ENCODE measurements around the gene IGFBP6.

The IGFBP6 gene

GRCh38 chr12:53060064-53060720, 37.3 kb upstream of the IGFBP6 start:
- DNase-seq: no peak

- no peak for DNase-seq
These were observed 36.7 kb upstream of the IGFBP6 start for GRCh38 chr12:53060721-53061276.

GRCh38 chr12:53061404-53062010, 36.0 kb upstream of the IGFBP6 start:
- DNase-seq: peak; percentile 88

- DNase-seq: no peak
These were observed 35.2 kb upstream of the IGFBP6 start for GRCh38 chr12:53062011-53062961.

GRCh38 chr12:53062977-53063707, 34.3 kb upstream of the IGFBP6 start:
- no peak for DNase-seq

GRCh38 chr12:53063708-53064612, 33.5 kb upstream of the IGFBP6 start:
- DNase-seq: no peak

DNA sequence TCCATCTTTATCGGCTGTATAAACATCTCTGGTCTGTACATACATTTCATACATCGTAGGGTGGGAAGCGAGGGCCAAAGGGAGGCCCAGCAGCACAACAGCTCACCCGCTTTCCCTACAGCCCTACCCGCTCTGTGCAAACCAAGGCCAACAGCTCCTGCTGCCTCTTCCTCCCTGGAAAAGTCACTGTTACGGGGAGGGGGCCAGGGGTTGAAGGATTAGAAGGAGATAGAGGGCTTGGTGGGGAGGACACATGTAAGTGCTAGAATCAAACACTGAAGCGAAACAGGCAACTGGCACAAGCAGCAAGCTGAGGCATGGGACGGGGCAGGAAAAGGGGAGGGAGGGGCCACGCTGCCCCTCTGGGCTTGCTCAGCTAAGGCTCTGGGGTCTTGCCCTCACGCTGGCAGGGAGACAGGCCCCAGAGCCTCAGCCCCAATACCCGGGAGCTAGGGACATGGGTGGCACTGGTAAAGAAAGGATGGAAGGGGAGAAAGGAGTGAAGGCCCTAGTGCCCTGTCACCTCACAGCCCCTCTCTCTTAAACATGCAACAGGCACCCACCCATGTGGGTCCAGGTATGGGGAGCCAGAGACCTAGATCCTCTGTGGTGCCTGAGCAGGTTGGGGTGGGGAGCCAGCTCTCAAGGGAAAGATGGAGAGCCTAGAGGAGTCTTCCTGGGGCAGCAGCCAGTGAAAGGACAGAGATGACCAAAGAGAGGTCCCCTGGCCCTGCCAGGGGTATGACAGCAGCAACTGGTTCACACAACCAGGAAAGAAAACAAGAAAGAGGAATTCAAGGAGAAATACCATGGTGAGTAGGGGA, 32.6 kb upstream of the IGFBP6 start:
- DNase-seq: no peak

DNA sequence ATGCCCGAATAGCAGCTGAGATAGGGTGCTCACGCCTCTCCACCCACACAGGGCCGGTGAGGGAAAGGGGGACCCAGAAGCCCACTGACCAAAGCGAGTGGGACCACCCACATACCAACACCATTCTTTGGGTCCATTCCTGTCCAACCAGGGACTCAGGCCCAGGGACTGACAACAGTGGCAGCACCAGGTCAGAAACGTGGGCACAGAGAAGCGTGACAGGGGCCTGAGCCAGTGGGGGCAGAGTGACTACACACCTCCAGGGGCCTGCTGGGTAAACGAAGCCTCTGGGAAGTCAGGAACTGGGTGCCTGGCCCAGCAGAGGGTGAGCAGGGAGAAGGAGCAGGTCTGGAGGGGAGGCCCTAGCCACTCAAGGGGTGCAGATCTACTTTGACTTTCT, 32.0 kb upstream of the IGFBP6 start:
- DNase-seq: no peak

DNA sequence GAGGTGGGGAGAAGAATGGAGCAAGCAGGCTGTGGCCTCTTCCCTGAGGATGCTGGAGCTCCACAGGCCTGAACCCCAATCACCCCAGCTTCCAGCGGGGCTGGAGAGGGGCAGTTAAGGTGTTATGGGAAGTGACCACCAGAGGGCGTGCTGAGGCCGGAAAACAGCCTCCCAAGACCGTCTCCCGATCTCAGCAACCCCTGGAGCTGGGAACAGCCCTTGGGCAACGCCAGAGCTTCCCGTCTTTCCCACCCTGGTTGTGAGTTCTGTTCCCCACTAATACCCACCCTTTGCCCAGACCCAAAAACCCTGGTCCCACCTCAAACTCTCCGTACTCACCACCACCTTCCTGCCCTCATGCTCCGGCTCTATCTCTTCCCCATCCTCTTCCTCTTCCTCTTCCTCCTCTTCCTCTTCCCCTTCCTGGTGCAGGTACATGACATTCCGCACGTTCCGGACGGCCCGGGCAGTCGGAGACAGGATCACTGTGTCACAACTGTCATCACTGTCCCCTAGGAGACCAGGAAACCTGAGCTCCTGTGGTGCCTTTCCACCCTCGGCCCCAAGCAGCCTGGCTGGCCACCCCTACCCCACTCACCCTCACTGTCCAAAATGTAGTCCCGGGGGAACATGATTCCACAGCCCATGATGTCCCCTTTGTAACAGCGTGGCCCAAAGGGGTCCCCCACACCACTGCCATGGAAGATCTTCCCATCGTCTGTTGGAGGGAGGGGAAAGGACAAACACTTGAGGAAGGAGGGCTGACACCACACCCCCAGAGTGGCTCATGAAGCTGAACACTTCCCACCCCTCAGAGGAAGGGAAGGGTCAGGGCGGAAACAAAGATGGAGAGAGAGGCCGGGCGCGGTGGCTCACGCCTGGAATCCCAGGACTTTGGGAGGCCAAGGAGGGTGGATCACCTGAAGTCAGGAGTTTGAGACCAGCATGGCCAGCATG, 31.2 kb upstream of the IGFBP6 start:
- peak; percentile 48 for DNase-seq

- DNase-seq: no peak
These were observed 30.1 kb upstream of the IGFBP6 start for GRCh38 chr12:53067074-53067992.

DNA sequence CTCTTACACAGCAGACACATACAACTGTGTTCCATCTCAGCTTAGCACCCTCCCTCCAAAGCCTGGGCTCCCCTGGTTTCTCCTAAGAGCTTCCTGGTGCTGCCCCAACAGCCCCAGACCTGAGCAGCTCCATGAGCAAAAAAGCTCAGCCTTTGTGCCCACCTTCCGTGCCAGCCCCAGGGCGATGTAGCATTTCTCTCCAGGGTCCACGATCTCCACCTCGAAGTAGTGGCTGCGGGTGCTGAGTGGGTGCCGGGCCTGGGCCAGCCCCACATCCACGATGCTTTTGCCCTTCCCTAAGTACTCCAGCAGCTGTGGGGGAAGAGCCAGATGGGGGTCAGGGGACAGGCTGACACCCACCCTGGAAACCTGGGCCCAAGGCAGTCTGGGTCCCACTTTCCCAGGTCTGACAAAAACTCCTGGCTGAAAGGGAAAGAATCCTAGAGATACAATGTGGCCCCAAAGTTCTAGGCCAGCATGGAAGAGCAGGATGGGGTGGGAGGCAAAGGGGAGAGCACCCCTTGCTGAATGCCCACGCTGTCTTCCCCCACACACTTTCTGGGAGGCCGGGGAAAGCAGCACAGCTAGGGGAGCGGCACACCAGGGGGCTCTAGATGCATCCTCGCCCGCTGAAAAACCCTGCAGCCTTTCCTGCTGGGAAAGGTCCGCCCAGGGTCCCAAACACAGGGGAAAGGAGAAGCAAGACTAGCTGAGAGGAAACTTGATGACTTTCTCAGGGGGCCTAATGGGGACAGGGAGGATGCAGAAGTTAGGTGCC, 29.3 kb upstream of the IGFBP6 start:
- no peak for DNase-seq

- no peak for DNase-seq
These were observed 28.5 kb upstream of the IGFBP6 start for GRCh38 chr12:53068811-53069585.

GRCh38 chr12:53069621-53070410, 27.7 kb upstream of the IGFBP6 start:
- no peak for DNase-seq

DNA sequence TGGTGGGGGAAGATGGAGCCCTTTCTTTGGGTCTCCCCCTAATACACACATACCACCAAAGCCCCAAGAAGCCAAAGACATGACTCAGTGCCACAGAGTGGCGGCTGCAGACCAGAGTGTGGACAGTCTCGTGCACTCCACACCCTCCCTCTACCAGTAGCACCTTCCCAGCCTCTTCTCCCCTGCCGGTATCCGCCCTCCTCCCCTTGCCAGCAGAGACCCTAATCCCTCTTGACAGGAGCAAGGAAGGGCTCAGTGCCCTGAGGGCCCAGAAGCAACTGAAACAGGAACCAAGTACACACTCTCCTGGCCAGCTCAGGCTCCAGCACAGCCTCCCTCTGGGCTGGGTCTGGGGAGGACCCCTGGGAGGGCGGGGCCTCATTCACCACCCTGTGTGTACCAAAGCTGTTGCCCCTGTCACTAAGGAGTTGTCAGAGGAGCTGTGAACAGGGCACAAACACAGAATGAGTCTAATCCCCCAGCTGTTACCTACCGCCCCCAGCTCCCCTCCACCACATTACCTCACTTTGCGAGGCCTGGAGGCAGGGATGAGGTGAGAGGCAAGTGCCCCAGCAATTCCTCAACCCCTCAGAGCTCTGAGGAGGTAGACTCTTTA, 26.5 kb upstream of the IGFBP6 start:
- no peak for DNase-seq
